Esophagus muscularis mucosa (tissue), 4 donors: ENCODE results near the gene MUC5B. TPM values are rescaled to one million over a fixed set of nuclear protein-coding genes. Genes with fewer than 3 reads are reported as not detected.

Experiments used
- DNase-seq: peaks from one replicate; pipeline ENCODE4 v3.0.0-alpha.2; 2017; ENCODE audit errors: extremely low spot score
- H3K27ac ChIP-seq, 4 donors: fragments of 200-600 bp; sonication (generic); replicated peaks in 1 of 4; 1 replicate in 3 of 4; 2 replicates in 1 of 4; pipeline ENCODE4 v1.5.1; 2016 to 2019; ENCODE audit warnings: mild to moderate bottlenecking in 1 of 4
- H3K27me3 ChIP-seq, 4 donors: fragments of 200-600 bp; sonication (generic); one replicate each; pipeline versions ENCODE4 v1.5.1 to v1.6.0; 2016 to 2019
- H3K36me3 ChIP-seq, 4 donors: fragments of 200-600 bp; sonication (generic); one replicate each; pipeline ENCODE4 v1.5.1; 2016 to 2019
- H3K4me1 ChIP-seq, 4 donors: fragments of 200-600 bp; sonication (generic); one replicate each; pipeline ENCODE4 v1.5.1; 2016 to 2019
- H3K4me3 ChIP-seq, 4 donors: fragments of 200-600 bp; sonication (generic); 1 replicate in 2 of 4; 2 replicates in 2 of 4; pipeline ENCODE4 v1.5.1; 2016 to 2019; ENCODE audit warnings: mild to moderate bottlenecking in 4 of 4, moderate library complexity in 1 of 4
- H3K9me3 ChIP-seq, 4 donors: fragments of 200-600 bp; sonication (generic); 1 replicate in 3 of 4; 2 replicates in 1 of 4; pipeline ENCODE4 v1.5.1; 2016 to 2019
- CTCF ChIP-seq, 3 experiments: fragments of 200-600 bp in 2 of 3; fragments of 450-650 bp in 1 of 3; sonication (generic) in 2 of 3; IDR thresholded peaks; one replicate each; pipeline ENCODE4 v1.5.1; 2017 to 2019; ENCODE audit warnings: antibody characterized with exemption in 3 of 3, mild to moderate bottlenecking in 2 of 3, moderate library complexity in 1 of 3
- EP300 ChIP-seq: sonication (generic); formaldehyde crosslinking; IDR thresholded peaks from one replicate; pipeline ENCODE4 v1.6.1; 2017; ENCODE audit warnings: antibody characterized with exemption
- POLR2A ChIP-seq: fragments of 450-650 bp; IDR thresholded peaks from one replicate; pipeline ENCODE4 v1.6.1; 2017; ENCODE audit warnings: antibody characterized with exemption, moderate library complexity, mild to moderate bottlenecking, low read depth
- POLR2AphosphoS5 ChIP-seq, 2 donors: sonication (generic); formaldehyde crosslinking; IDR thresholded peaks; one replicate each; pipeline ENCODE4 v1.6.1; 2017; ENCODE audit warnings: antibody characterized with exemption in 2 of 2
- WGBS: methylation state at CpG from one replicate; pipeline ENCODE4 v1.1.5; 2018; 5-methylcytosine and 5-hydroxymethylcytosine counted together
- intact Hi-C: fragments of 100-400 bp; cut with DNase I; formaldehyde crosslinking; loops from one replicate; pipeline ENCODE4 v1.15.1; 2023
- total RNA-seq, 4 donors: library from RNA; depleted of rRNA; stranded (reverse); fragments of >200 nt; gene quantifications; one replicate each; pipeline versions ENCODE4 v1.1.0 to v1.2.1, GENCODE V29; 2016

Gene MUC5B
- total RNA-seq, 4 donors from 2014 or later = under 0.01 to 0.45 (median 0.06) TPM; not detected in 1

- H3K4me3 ChIP-seq = no peak overlapping the region
- H3K9me3 ChIP-seq = no peaks in the 10 kb centered on the region
- peaks cover 0 to 100% (median 20%) of the 10 kb centered on the region in 4 donors for H3K27me3 ChIP-seq
- intact Hi-C loops = no loop called here
- no peaks in the 10 kb centered on the region for H3K4me1 ChIP-seq
- no peak for TF ChIP-seq POLR2AphosphoS5 (IDR thresholded peaks at IDR 0.05)
- TF ChIP-seq POLR2A = no peak
- no peak for TF ChIP-seq EP300
- no peak for TF ChIP-seq CTCF (IDR thresholded peaks at IDR 0.05)
- no peak overlapping the region for H3K27ac ChIP-seq
- no peak for DNase-seq
- WGBS = 65% methylated on average over 16 of the region's 27 CpGs
- no peaks in the 10 kb centered on the region for H3K36me3 ChIP-seq
Measured at GRCh38 chr11:1224491-1225385, 1.9 kb downstream of the MUC5B start.

GRCh38 chr11:1225386-1226225, 2.7 kb downstream of the MUC5B start:
- H3K27me3 ChIP-seq = peaks cover 0 to 100% (median 18%) of the 10 kb centered on the region in 4 donors

GRCh38 chr11:1226226-1226985, 3.5 kb downstream of the MUC5B start:
- Histone ChIP-seq H3K4me3 (no peak overlapping the region), H3K27ac (no peak overlapping the region), H3K4me1 (no peaks in the 10 kb centered on the region), H3K9me3 (no peaks in the 10 kb centered on the region), H3K36me3 (no peaks in the 10 kb centered on the region), H3K27me3 (peaks cover 0 to 100% (median 15%) of the 10 kb centered on the region in 4 donors)
- intact Hi-C loops = no loop called here
- no peak for DNase-seq
- 74% methylated on average over 26 of the region's 41 CpGs for WGBS
- TF ChIP-seq POLR2AphosphoS5 (IDR thresholded peaks at IDR 0.05) (no peak), EP300 (no peak), POLR2A (no peak), CTCF (IDR thresholded peaks at IDR 0.05) (no peak)

More at GRCh38 chr11:1225386-1226225, 2.7 kb downstream of the MUC5B start:
- WGBS = 81% methylated on average over 16 of the region's 29 CpGs
- Histone ChIP-seq H3K4me3 (no peak overlapping the region), H3K4me1 (no peaks in the 10 kb centered on the region), H3K9me3 (no peaks in the 10 kb centered on the region), H3K27ac (no peak overlapping the region), H3K36me3 (no peaks in the 10 kb centered on the region)
- intact Hi-C loops = no loop called here
- DNase-seq = no peak
- TF ChIP-seq POLR2A = no peak

GRCh38 chr11:1226986-1227550, 4.2 kb downstream of the MUC5B start:
- no peak for DNase-seq
- no peaks in the 10 kb centered on the region for H3K36me3 ChIP-seq
- intact Hi-C loops = no loop called here
- H3K27ac ChIP-seq = no peak overlapping the region
- H3K27me3 ChIP-seq = peaks cover 0 to 100% (median 12%) of the 10 kb centered on the region in 4 donors
- no peak overlapping the region for H3K4me3 ChIP-seq
- TF ChIP-seq POLR2A = no peak
- TF ChIP-seq POLR2AphosphoS5 (IDR thresholded peaks at IDR 0.05) = no peak
- TF ChIP-seq EP300 = no peak
- TF ChIP-seq CTCF (IDR thresholded peaks at IDR 0.05) = no peak
- no peaks in the 10 kb centered on the region for H3K9me3 ChIP-seq
- no CpG with 5 or more reads among the region's 23 CpGs for WGBS
- no peaks in the 10 kb centered on the region for H3K4me1 ChIP-seq
